ENCODE measurements around the gene ZDHHC5. TPM values are rescaled to one million over a fixed set of nuclear protein-coding genes. Genes with fewer than 3 reads are reported as not detected.
A peak's percentile ranks its signal among the peaks of the same experiment; 100 is the strongest.

The ZDHHC5 gene
- total and polyA plus RNA-seq, 2 of the 13 experiments (the other 11 are each of a cell fraction or from before 2014, with no cell fraction given), result 26.6 to 34.0 TPM

GRCh38 chr11:57657194-57658022 lies 10.5 kb upstream of the ZDHHC5 start, which contains the start of gene CLP1 (continued):
- TF ChIP-seq THAP9 (CRISPR knock-in tag; IDR thresholded peaks at IDR 0.05; ENCODE audit: borderline replicate concordance) (peak; percentile 86; the same call in 1 of the 2 replicates), ZNF354B (CRISPR knock-in tag; IDR thresholded peaks at IDR 0.05) (no peak), ZNF609 (CRISPR knock-in tag; IDR thresholded peaks at IDR 0.05; ENCODE audit: borderline replicate concordance) (peak; percentile 63; the same call in 1 of the 2 replicates), HHEX (CRISPR knock-in tag; IDR thresholded peaks at IDR 0.05) (no peak), UBTF (CRISPR knock-in tag; IDR thresholded peaks at IDR 0.05) (peak; percentile 70), LRRFIP1 (CRISPR knock-in tag; conservative IDR thresholded peaks at IDR 0.05) (no peak), EED (CRISPR knock-in tag; IDR thresholded peaks at IDR 0.05) (no peak), PAXIP1 (CRISPR knock-in tag; conservative IDR thresholded peaks at IDR 0.05) (peak; percentile 72), TOE1 (CRISPR knock-in tag; IDR thresholded peaks at IDR 0.05) (0 out of 2 replicates have a peak, but pooled peaks have one; percentile 60), THAP11 (CRISPR knock-in tag; IDR thresholded peaks at IDR 0.05) (peak; percentile 99)
